SK-N-SH (cell line): ENCODE measurements around the gene DHX16. TPM values are rescaled to one million over a fixed set of nuclear protein-coding genes. Genes with fewer than 3 reads are reported as not detected.
A peak's percentile ranks its signal among the peaks of the same experiment; 100 is the strongest.

ENCODE experiments used
- CTCF ChIA-PET: fragments of 300-600, 350-600 bp; formaldehyde crosslinking; extraction: SDS; loops from one replicate; lab custom pipeline; 2021; lab: Yijun Ruan, JAX
- POLR2A ChIA-PET: fragments of 350-600 bp; sonication (Branson Sonifier 250); formaldehyde crosslinking; extraction: SDS; loops from one replicate; lab custom pipeline; 2020; ENCODE audit warnings: antibody characterized with exemption, inconsistent platforms; lab: Yijun Ruan, JAX
- DNase-seq: peaks from one replicate; pipeline ENCODE4 v3.0.0; 2012
- H2AFZ ChIP-seq: fragments of 200-600 bp; sonication (generic); 2 replicates; pipeline ENCODE4 v1.8.1; 2016; ENCODE audit warnings: antibody characterized with exemption, mild to moderate bottlenecking, low read depth
- H3F3A ChIP-seq: fragments of 200-600 bp; sonication (generic); replicated peaks from 2 replicates; pipeline ENCODE3; 2016; ENCODE audit warnings: antibody characterized with exemption, mild to moderate bottlenecking; ENCODE audit not compliant: insufficient read depth
- H3K27ac ChIP-seq, 2 experiments: fragments of 200-500 bp in 1 of 2; fragments of 200-600 bp in 1 of 2; sonication (Bioruptor generic) in 1 of 2; sonication (generic), shearing (Covaris generic) in 1 of 2; 2 replicates each; pipeline versions ENCODE4 v1.5.1 to v1.6.1; 2014 to 2016; ENCODE audit warnings: low read depth in 2 of 2, inconsistent platforms in 1 of 2, low read length in 1 of 2, mild to moderate bottlenecking in 1 of 2, mixed read lengths in 1 of 2
- H3K27me3 ChIP-seq: fragments of 200-600 bp; sonication (generic), shearing (Covaris generic); 2 replicates; pipeline ENCODE4 v1.6.1; 2016; ENCODE audit warnings: mixed run types; ENCODE audit not compliant: insufficient read depth
- H3K36me3 ChIP-seq, 2 experiments: fragments of 200-500 bp in 1 of 2; fragments of 200-600 bp in 1 of 2; sonication (Bioruptor generic) in 1 of 2; sonication (generic) in 1 of 2; replicated peaks in 1 of 2; 2 replicates each; pipeline versions ENCODE3 to v1.5.1; 2014 to 2016; ENCODE audit warnings: low read length in 1 of 2, mild to moderate bottlenecking in 1 of 2; ENCODE audit not compliant: insufficient read depth in 2 of 2, control insufficient read depth in 1 of 2
- H3K4me1 ChIP-seq, 2 experiments: fragments of 200-500 bp in 1 of 2; fragments of 200-600 bp in 1 of 2; sonication (Bioruptor generic) in 1 of 2; sonication (generic), shearing (Covaris generic) in 1 of 2; 2 replicates each; pipeline versions ENCODE4 v1.5.1 to v1.6.1; 2014 to 2016; ENCODE audit warnings: low read depth in 1 of 2, low read length in 1 of 2, mixed run types in 1 of 2; ENCODE audit not compliant: insufficient read depth in 2 of 2, control insufficient read depth in 1 of 2
- H3K4me2 ChIP-seq: fragments of 200-600 bp; sonication (generic), shearing (Covaris generic); 2 replicates; pipeline ENCODE4 v1.6.1; 2017; ENCODE audit warnings: mixed run types
- H3K4me3 ChIP-seq, 2 experiments: fragments of 200-500 bp in 1 of 2; fragments of 200-600 bp in 1 of 2; sonication (Bioruptor generic) in 1 of 2; sonication (generic), shearing (Covaris generic) in 1 of 2; 2 replicates each; pipeline versions ENCODE4 v1.5.1 to v1.8.1; 2014 to 2016; ENCODE audit warnings: low read depth in 2 of 2, inconsistent platforms in 1 of 2, low read length in 1 of 2, mild to moderate bottlenecking in 1 of 2, mixed read lengths in 1 of 2, moderate library complexity in 1 of 2
- H3K79me2 ChIP-seq: fragments of 200-600 bp; sonication (generic); 2 replicates; pipeline ENCODE4 v1.8.1; 2017; ENCODE audit warnings: mild to moderate bottlenecking; ENCODE audit not compliant: insufficient read depth
- H3K9ac ChIP-seq: fragments of 200-600 bp; sonication (generic); 2 replicates; pipeline ENCODE4 v1.6.1; 2017; ENCODE audit warnings: mixed run types
- H3K9me2 ChIP-seq: fragments of 200-600 bp; sonication (generic); 2 replicates; pipeline ENCODE4 v1.6.1; 2017; ENCODE audit warnings: mixed run types
- H3K9me3 ChIP-seq: fragments of 200-600 bp; sonication (generic); 2 replicates; pipeline ENCODE4 v1.6.1; 2017; ENCODE audit warnings: mixed run types, mild to moderate bottlenecking, moderate library complexity
- H4K20me1 ChIP-seq: fragments of 200-600 bp; sonication (generic); 2 replicates; pipeline ENCODE4 v1.6.1; 2017; ENCODE audit warnings: mild to moderate bottlenecking, mixed run types; ENCODE audit not compliant: insufficient read depth
- ELF1 ChIP-seq: IDR thresholded peaks from 2 replicates; pipeline ENCODE4 v1.4.0; 2012
- EZH2phosphoT487 ChIP-seq: fragments of 200-600 bp; sonication (generic); IDR thresholded peaks from 2 replicates; pipeline ENCODE4 v1.6.1; 2017; ENCODE audit warnings: low read depth, mixed run types, mild to moderate bottlenecking, antibody characterized with exemption, moderate library complexity, borderline replicate concordance
- GATA2 ChIP-seq: sonication (generic); formaldehyde crosslinking; IDR thresholded peaks from 2 replicates; pipeline ENCODE4 v1.5.0; 2020; ENCODE audit warnings: mild to moderate bottlenecking, missing genetic modification reagents
- POLR2AphosphoS5 ChIP-seq: IDR thresholded peaks from 2 replicates; pipeline ENCODE4 v1.6.1; 2012; ENCODE audit warnings: low read depth, low read length
- RAD21 ChIP-seq: IDR thresholded peaks from 2 replicates; pipeline ENCODE4 v1.6.1; 2012; ENCODE audit warnings: mild to moderate bottlenecking, low read length
- RXRA ChIP-seq: IDR thresholded peaks from 2 replicates; pipeline ENCODE4 v1.4.0; 2012; ENCODE audit warnings: low read depth, mild to moderate bottlenecking, borderline replicate concordance
- SMC3 ChIP-seq: IDR thresholded peaks from 2 replicates; pipeline ENCODE4 v1.6.1; 2012; ENCODE audit warnings: low read depth, low read length, improper control_type of control experiment
- WGBS: methylation state at CpG from one replicate; pipeline ENCODE4 v1.1.6; 2017; ENCODE audit warnings: low lambda C conversion rate; 5-methylcytosine and 5-hydroxymethylcytosine counted together
- polyA plus RNA-seq, 3 experiments: library from polyadenylated mRNA; depleted of rRNA; stranded (reverse); fragments of >200 nt; gene quantifications; 2 replicates each; pipeline ENCODE4 v1.2.3, GENCODE V29; 2012
- TF ChIP-seq, protein P1 (sequence below): fragments of 200-600 bp; sonication (generic); IDR thresholded peaks from 2 replicates; pipeline ENCODE4 v1.6.1; 2017; ENCODE audit warnings: antibody characterized with exemption, mild to moderate bottlenecking, moderate library complexity

DHX16 gene
- polyA plus RNA-seq, 1 of the 3 experiments (the other 2 are of a cell fraction), result 59.8 TPM

DNA sequence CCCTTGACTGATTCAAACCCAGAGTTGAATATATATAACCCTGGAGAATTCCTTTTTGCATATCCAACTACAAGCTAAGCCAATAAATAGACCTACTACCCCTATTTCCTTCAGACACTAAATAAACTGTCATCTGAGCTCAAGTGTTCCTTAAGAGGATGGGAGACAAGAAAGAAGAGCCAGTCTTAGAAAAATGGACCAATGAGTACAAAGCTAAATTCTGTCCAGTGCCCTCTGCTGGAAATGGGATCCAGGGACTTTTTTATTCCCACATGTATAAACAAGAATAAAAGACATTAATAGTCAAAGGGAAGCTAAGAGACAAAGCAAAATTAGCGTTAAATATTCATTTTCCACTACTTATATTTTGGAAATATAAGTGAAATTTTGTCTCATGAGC lies 60.6 kb downstream of the DHX16 start:
- H3K9me3 ChIP-seq, result no peaks in the 10 kb centered on the region
- H3K9me2 ChIP-seq, result no peaks in the 10 kb centered on the region
- peaks cover 16% of the 10 kb centered on the region for H4K20me1 ChIP-seq
- H3K36me3 ChIP-seq, result peaks cover 46 to 59% of the 10 kb centered on the region in 2 experiments
- H3K79me2 ChIP-seq, result peaks cover 69% of the 10 kb centered on the region
- H3F3A ChIP-seq, result peaks cover 53% of the 10 kb centered on the region
- H3K9ac ChIP-seq, result no peak overlapping the region
- no peak overlapping the region for H2AFZ ChIP-seq
- CTCF ChIA-PET, result interaction anchor here (0.9 to 3.8 kb wide), 10 partner anchors 8 to 164 kb away, joined by 3 to 33 read pairs (median 6); no protein-coding TSS in a partner anchor
- WGBS, result 76% methylated on average over 1 of the region's 1 CpG
- POLR2A ChIA-PET, result interaction anchor here (1.0 to 4.7 kb wide), 7 partner anchors 11 to 109 kb away, joined by 3 to 32 read pairs (median 7); partner anchors contain the start of genes ABCF1, MDC1 and PRR3
- H3K27me3 ChIP-seq, result no peaks in the 10 kb centered on the region
- H3K27ac ChIP-seq, result peak overlapping the region in 1 of 2 experiments; percentile 96; a peak in 3 of 4 replicates
- H3K4me3 ChIP-seq, result no peak overlapping the region
- peaks cover 22 to 23% of the 10 kb centered on the region in 2 experiments for H3K4me1 ChIP-seq
- H3K4me2 ChIP-seq, result 0 out of 2 replicates have a peak overlapping the region, but pooled peaks have one; percentile 85
- TF ChIP-seq, protein P1, sequence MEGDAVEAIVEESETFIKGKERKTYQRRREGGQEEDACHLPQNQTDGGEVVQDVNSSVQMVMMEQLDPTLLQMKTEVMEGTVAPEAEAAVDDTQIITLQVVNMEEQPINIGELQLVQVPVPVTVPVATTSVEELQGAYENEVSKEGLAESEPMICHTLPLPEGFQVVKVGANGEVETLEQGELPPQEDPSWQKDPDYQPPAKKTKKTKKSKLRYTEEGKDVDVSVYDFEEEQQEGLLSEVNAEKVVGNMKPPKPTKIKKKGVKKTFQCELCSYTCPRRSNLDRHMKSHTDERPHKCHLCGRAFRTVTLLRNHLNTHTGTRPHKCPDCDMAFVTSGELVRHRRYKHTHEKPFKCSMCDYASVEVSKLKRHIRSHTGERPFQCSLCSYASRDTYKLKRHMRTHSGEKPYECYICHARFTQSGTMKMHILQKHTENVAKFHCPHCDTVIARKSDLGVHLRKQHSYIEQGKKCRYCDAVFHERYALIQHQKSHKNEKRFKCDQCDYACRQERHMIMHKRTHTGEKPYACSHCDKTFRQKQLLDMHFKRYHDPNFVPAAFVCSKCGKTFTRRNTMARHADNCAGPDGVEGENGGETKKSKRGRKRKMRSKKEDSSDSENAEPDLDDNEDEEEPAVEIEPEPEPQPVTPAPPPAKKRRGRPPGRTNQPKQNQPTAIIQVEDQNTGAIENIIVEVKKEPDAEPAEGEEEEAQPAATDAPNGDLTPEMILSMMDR, result peak; percentile 60
- TF ChIP-seq EZH2phosphoT487 (no peak), POLR2AphosphoS5 (no peak), GATA2 (CRISPR knock-in tag) (no peak), RAD21 (no peak), RXRA (no peak)
- DNase-seq, result no peak

DNA sequence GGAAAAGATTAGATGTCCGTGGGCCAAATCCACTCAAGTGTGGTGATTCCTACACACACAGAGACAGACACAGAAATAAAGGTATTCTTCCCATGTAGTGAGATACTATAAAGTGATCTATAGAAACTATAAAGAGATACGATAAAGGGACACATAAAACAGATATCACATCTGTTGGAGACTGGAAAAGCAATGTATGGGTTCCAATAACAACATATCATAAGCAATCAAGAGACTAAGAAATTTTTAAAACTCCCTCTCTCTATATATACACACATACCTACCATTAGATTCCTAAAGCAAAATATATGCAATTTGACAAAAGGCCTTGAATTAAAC lies 61.0 kb downstream of the DHX16 start:
- POLR2A ChIA-PET, result interaction anchor here (1.6 to 4.7 kb wide), 4 partner anchors 11 to 110 kb away, joined by 5 to 32 read pairs (median 12); partner anchors contain the start of gene PRR3
- TF ChIP-seq SMC3 (no peak), ELF1 (no peak)
- TF ChIP-seq, all 33 proteins: peak for 0
- DNase-seq, result no peak
- Histone ChIP-seq H3K27me3 (no peaks in the 10 kb centered on the region), H4K20me1 (peaks cover 16% of the 10 kb centered on the region), H3F3A (peaks cover 56% of the 10 kb centered on the region), H3K4me3 (no peak overlapping the region), H3K36me3 (peaks cover 50 to 62% of the 10 kb centered on the region in 2 experiments), H3K79me2 (peaks cover 67% of the 10 kb centered on the region), H3K9ac (no peak overlapping the region), H3K9me2 (no peaks in the 10 kb centered on the region), H3K4me2 (no peak overlapping the region), H3K27ac (peak overlapping the region in 1 of 2 experiments; percentile 96; a peak in 2 of 4 replicates), H3K4me1 (peaks cover 22 to 23% of the 10 kb centered on the region in 2 experiments), H3K9me3 (no peaks in the 10 kb centered on the region), H2AFZ (no peak overlapping the region)
- WGBS, result 98% methylated on average over 2 of the region's 2 CpGs
- CTCF ChIA-PET, result interaction anchor here (1.1 to 3.8 kb wide), 7 partner anchors 11 to 130 kb away, joined by 3 to 33 read pairs (median 7); no protein-coding TSS in a partner anchor
